Right lobe of liver (tissue), 4 donors: ENCODE results near the gene SLU7.

ENCODE experiments used
- POLR2A ChIP-seq: fragments of 450-650 bp; IDR thresholded peaks from one replicate; pipeline ENCODE4 v1.6.1; 2017; ENCODE audit warnings: antibody characterized with exemption, mild to moderate bottlenecking
- TF ChIP-seq, protein P1 (sequence below), 4 donors: fragments of 200-600 bp in 3 of 4; fragments of 450-650 bp in 1 of 4; IDR thresholded peaks; one replicate each; pipeline versions ENCODE4 v1.5.1 to v1.8.0; 2016 to 2022; ENCODE audit warnings: antibody characterized with exemption in 4 of 4, mild to moderate bottlenecking in 2 of 4
- donor health status: DM: no; HTN: no; CAD: no.
- donor health status: DM: no; HTN: no; CAD: no.
- donor health status: DM: no; HTN: yes; CAD: no.

DNA sequence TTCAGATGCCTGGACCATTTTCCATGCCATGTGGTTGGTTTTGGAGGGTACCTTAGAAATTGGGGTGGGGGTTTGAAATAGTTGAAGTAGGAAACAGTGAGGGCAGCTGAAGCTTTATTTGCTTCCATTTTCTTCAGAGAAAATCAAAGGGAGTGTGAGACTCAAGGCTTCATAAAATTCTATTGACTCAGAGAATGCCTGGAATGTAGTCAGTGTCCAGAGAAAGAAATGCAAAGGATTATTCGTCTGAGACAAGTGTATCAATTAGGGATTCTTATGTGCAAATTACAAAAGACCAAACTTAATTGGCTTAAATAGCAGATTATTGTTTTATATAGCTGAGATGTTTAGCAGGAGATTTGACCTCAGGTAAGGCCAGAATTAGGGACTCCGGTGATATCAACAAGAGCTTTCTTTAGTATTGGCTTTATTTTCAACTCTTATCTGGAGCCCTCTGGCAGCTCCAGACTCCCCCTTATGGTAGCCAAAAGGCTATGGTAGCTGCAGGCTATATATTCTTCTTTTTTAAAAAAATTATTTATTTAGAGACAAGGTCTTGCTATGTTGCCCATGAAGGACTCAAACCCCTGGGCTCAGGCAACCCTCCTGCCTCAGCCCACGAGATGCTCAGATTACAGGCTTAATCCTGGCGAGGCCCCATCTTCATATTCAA is 41.6 kb upstream of the SLU7 start:
- TF ChIP-seq, protein P1, sequence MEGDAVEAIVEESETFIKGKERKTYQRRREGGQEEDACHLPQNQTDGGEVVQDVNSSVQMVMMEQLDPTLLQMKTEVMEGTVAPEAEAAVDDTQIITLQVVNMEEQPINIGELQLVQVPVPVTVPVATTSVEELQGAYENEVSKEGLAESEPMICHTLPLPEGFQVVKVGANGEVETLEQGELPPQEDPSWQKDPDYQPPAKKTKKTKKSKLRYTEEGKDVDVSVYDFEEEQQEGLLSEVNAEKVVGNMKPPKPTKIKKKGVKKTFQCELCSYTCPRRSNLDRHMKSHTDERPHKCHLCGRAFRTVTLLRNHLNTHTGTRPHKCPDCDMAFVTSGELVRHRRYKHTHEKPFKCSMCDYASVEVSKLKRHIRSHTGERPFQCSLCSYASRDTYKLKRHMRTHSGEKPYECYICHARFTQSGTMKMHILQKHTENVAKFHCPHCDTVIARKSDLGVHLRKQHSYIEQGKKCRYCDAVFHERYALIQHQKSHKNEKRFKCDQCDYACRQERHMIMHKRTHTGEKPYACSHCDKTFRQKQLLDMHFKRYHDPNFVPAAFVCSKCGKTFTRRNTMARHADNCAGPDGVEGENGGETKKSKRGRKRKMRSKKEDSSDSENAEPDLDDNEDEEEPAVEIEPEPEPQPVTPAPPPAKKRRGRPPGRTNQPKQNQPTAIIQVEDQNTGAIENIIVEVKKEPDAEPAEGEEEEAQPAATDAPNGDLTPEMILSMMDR (IDR thresholded peaks at IDR 0.05) = no peak
- no peak for TF ChIP-seq POLR2A
